ENCODE measurements around the gene HEATR1.

DNA sequence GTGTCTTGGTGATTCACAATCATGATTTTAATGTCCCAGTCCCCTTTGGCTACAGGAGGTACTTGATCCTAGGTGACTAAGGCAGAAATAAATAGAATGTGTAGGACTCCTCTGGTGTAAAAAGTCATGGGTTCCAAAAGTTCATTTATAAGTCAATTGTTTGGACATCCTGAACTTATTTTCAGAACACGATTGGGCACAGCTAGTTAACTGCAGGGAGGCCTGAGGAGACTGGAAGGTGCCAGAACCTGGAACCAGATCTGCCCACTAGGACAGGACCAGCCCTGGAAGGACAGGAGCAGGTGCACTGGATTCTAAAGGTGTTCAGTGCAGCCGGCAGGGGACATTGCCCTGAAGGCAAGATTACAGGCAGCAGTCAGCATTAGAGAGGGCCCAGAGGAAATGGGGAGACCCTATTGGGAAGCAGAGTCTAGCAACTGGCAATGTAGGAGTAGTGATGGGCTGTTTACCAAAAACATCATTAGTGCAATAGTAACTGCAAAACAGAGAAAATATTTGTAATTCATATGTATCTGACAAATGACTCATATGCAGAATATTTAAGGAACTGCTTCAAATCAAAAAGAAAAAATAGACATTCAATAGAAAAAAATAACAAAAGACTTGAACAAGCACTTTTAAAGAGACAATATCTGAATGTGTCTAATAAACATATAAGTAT, 23.6 kb upstream of the HEATR1 start:
- TF ChIP-seq, protein P1, sequence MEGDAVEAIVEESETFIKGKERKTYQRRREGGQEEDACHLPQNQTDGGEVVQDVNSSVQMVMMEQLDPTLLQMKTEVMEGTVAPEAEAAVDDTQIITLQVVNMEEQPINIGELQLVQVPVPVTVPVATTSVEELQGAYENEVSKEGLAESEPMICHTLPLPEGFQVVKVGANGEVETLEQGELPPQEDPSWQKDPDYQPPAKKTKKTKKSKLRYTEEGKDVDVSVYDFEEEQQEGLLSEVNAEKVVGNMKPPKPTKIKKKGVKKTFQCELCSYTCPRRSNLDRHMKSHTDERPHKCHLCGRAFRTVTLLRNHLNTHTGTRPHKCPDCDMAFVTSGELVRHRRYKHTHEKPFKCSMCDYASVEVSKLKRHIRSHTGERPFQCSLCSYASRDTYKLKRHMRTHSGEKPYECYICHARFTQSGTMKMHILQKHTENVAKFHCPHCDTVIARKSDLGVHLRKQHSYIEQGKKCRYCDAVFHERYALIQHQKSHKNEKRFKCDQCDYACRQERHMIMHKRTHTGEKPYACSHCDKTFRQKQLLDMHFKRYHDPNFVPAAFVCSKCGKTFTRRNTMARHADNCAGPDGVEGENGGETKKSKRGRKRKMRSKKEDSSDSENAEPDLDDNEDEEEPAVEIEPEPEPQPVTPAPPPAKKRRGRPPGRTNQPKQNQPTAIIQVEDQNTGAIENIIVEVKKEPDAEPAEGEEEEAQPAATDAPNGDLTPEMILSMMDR (conservative IDR thresholded peaks at IDR 0.05; ENCODE audit: low read length), result no peak
- no peak for TF ChIP-seq EZH2phosphoT487 (IDR thresholded peaks at IDR 0.05; ENCODE audit: borderline replicate concordance, low read depth, low read length)
